ENCODE data around the gene PPTC7.

Gene PPTC7

DNA sequence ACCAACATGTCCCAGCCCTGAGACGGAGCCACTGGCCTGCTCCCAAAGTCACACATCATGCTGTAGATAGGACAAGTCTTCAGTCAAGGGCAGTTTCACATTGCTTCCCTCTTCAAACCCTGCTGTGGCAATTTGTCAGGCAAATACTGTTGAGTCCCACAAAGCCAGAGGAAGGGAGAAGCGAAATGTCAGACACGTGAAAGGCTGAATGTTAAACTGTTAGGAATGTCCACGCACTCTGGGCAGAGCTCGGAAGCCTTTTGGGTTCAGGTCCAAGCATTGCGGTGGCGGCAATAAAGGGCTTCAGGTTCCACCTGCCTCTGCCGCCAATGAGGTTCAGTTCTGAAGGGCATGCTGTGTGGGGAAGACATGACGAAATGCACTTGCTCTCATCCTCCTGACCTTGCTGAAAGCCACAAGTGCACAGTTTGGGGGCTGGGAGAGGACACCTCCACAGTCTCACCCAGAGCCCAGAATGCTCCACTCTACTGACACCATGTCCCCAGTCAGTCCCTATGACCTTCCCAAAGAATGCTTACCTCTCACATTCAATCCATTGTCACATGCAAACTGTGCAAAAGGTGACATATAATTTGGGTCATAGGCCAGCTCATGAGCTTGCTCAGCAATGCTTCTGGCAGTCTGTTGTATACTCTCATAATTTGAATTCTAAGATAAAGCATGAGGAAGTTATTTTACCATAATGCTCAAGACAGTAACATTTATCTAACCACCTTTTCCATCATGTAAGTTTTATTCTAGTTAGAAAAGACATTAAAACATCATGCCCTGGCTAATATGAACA, 45.3 kb downstream of the PPTC7 start:
- no peak overlapping the region for H3K4me3 ChIP-seq (ENCODE audit: low read depth, low read length)
- TF ChIP-seq, protein P1, sequence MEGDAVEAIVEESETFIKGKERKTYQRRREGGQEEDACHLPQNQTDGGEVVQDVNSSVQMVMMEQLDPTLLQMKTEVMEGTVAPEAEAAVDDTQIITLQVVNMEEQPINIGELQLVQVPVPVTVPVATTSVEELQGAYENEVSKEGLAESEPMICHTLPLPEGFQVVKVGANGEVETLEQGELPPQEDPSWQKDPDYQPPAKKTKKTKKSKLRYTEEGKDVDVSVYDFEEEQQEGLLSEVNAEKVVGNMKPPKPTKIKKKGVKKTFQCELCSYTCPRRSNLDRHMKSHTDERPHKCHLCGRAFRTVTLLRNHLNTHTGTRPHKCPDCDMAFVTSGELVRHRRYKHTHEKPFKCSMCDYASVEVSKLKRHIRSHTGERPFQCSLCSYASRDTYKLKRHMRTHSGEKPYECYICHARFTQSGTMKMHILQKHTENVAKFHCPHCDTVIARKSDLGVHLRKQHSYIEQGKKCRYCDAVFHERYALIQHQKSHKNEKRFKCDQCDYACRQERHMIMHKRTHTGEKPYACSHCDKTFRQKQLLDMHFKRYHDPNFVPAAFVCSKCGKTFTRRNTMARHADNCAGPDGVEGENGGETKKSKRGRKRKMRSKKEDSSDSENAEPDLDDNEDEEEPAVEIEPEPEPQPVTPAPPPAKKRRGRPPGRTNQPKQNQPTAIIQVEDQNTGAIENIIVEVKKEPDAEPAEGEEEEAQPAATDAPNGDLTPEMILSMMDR (IDR thresholded peaks at IDR 0.05; ENCODE audit: borderline replicate concordance, insufficient read depth, low read depth, low read length), result no peak

DNA sequence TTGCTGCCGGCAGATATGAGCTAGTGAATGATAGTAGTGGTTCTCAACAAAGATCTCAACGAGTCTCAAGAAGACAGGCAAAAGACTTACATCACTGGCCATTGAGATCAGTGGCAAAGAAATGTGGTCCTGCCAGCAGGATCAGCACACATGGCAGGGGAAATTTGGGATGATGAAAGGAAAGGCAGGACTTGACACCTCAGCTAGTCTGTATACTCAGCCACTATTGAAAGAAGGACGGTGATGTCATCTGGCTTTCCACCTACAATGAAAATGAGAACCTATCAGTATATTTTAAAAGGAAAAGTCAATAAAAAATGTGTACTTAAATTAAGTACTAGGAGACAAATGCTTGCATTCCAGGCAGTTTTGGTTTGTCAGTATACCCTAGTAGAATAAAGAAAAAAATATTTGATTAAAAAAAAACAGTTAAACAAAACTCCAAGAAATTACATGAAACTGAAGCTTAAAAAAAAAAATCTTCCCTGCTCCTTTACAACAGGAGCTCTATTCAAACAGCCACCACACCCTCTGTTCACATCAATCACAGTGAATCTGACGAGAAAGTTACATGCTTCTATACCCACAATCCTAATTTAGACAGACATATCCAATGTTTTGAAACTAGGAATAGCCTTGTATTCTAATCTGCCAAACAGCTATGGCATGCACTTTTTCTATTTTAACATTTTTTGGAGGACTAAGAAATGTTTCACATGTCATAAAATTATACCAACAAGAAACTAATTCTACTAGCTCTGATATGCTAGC, 46.1 kb downstream of the PPTC7 start:
- TF ChIP-seq, protein P1 (IDR thresholded peaks at IDR 0.05; ENCODE audit: borderline replicate concordance, insufficient read depth, low read depth, low read length), result no peak
- no peak overlapping the region for H3K4me3 ChIP-seq (ENCODE audit: low read depth, low read length)

DNA sequence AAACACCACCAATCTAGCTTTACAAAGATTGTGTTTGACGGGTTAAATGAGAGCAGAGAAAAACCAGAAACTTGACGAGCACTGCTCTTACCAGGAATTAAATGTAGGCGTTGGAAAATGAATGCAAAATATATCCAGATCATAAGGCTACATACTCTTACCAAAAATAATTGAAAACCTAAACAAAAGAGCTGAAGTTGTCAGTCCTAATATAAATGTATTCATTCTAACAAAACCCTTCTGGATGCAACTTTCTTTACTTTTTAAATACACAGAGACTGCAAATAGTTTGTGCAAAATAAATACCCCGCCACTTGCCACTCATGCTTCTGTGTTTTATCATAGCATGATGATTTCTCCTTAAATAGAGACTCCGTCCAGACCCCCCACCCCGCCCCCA, 48.3 kb downstream of the PPTC7 start:
- H3K4me3 ChIP-seq (ENCODE audit: low read depth, low read length), result no peak overlapping the region
- TF ChIP-seq, protein P1 (IDR thresholded peaks at IDR 0.05; ENCODE audit: borderline replicate concordance, insufficient read depth, low read depth, low read length), result no peak

DNA sequence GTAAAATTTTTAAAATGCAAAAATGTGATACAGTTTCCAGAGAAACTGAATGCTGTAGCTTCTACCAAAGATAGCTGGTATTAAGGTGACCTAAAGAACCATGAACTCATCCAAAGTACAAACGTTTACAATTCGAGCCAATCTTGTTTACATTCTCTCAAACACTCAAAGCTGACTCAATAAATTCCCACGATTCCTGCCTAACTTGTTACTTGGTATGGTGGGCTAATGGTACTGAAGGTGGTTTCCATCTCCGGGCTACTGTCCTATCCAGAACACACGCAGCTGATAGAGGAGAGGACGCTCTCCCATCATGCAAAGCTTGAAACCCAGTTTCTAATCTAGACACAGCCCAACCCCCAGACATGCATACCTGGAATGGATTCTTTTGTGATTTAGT, 49.5 kb downstream of the PPTC7 start:
- no peak overlapping the region for H3K4me3 ChIP-seq (ENCODE audit: low read depth, low read length)
- TF ChIP-seq, protein P1 (IDR thresholded peaks at IDR 0.05; ENCODE audit: borderline replicate concordance, insufficient read depth, low read depth, low read length), result no peak

DNA sequence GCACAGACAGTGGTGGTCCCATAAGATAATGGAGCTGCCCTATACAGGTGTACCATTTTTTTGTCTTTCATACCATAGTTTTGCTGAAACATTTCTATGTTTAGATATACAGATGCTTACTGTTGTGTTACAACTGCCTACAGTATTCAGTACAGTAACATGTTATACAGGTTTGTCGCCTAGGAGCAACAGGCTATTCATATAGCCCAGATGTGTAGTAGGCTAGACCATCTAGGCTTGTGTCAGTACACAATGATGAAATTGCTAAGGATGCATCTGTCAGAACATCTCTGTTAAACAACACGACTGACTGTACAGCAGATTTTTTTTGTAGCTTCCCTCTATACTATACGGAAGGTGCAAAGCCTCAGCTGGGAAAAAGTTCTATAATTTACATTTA, 50.5 kb downstream of the PPTC7 start:
- TF ChIP-seq, protein P1 (IDR thresholded peaks at IDR 0.05; ENCODE audit: borderline replicate concordance, insufficient read depth, low read depth, low read length), result no peak
- no peak overlapping the region for H3K4me3 ChIP-seq (ENCODE audit: low read depth, low read length)

DNA sequence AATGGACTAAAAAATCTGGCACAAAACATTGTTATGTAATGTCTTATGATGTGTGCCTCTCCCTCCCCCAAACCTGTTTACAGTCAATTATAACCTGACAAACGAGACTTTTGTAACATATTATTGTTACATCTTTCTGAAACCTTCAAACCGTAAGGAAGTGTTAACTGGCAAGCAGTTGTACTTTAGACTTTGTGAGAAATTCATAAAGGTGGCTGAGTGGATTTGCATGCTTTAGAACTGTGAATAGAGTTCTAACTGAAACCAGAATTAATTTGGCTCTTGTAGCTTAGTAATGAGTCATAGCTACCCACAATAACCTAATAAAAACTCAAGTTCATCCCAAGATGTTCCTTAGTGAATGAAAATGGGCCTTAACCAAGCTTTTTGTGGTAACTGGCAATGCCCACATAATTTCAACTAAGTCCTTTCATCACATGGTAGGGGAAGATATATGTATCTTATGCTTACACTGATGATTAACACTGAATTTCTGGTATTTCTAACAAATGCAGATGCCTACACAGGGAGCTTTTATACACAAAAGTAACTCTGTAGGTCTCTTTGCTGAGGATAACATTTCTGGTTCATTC, 51.3 kb downstream of the PPTC7 start:
- H3K4me3 ChIP-seq (ENCODE audit: low read depth, low read length), result no peak overlapping the region
- TF ChIP-seq, protein P1 (IDR thresholded peaks at IDR 0.05; ENCODE audit: borderline replicate concordance, insufficient read depth, low read depth, low read length), result no peak

All from GM12875 (cell line).